ENCODE results near the gene DCAF8.

The DCAF8 gene

GRCh38 chr1:160257411-160258015, 4.8 kb downstream of the DCAF8 start:
- Histone ChIP-seq H2AFZ (ENCODE audit: low read length) (no peak overlapping the region), H3K79me2 (ENCODE audit: insufficient read depth, low read length) (peaks cover 61% of the 10 kb centered on the region), H3K4me1 (ENCODE audit: insufficient read depth, low read length, poor library complexity, severe bottlenecking) (peaks cover 43% of the 10 kb centered on the region), H3F3A (ENCODE audit: low read depth) (no peaks in the 10 kb centered on the region), H3K4me2 (ENCODE audit: low read depth, low read length, poor library complexity, severe bottlenecking) (peak overlapping the region; percentile 88), H3K27me3 (ENCODE audit: insufficient read depth, low read length, poor library complexity, severe bottlenecking) (no peaks in the 10 kb centered on the region), H3K9me2 (replicated peaks; ENCODE audit: low read depth, low read length) (no peaks in the 10 kb centered on the region), H3K9ac (ENCODE audit: low read depth, low read length, poor library complexity, severe bottlenecking) (peak overlapping the region; percentile 35), H4K20me1 (ENCODE audit: insufficient read depth, low read length, poor library complexity, severe bottlenecking) (peaks cover 38% of the 10 kb centered on the region), H3K4me3 (ENCODE audit: low read length, poor library complexity, severe bottlenecking) (peak overlapping the region; percentile 39), H3K9me3 (ENCODE audit: insufficient read depth, low read depth, low read length) (no peaks in the 10 kb centered on the region), H3K36me3 (ENCODE audit: insufficient read depth, low read length) (no peaks in the 10 kb centered on the region)
- TF ChIP-seq EZH2phosphoT487 (IDR thresholded peaks at IDR 0.05; ENCODE audit: borderline replicate concordance) (no peak), CTCF (conservative IDR thresholded peaks at IDR 0.05; ENCODE audit: low read length) (no peak)

GRCh38 chr1:160256396-160257046, 5.8 kb downstream of the DCAF8 start:
- Histone ChIP-seq H3K9ac (ENCODE audit: low read depth, low read length, poor library complexity, severe bottlenecking) (peak overlapping the region; percentile 2), H3K27me3 (ENCODE audit: insufficient read depth, low read length, poor library complexity, severe bottlenecking) (no peaks in the 10 kb centered on the region), H3F3A (ENCODE audit: low read depth) (no peaks in the 10 kb centered on the region), H4K20me1 (ENCODE audit: insufficient read depth, low read length, poor library complexity, severe bottlenecking) (peaks cover 44% of the 10 kb centered on the region), H2AFZ (ENCODE audit: low read length) (no peak overlapping the region), H3K4me2 (ENCODE audit: low read depth, low read length, poor library complexity, severe bottlenecking) (peak overlapping the region; percentile 88), H3K4me1 (ENCODE audit: insufficient read depth, low read length, poor library complexity, severe bottlenecking) (peaks cover 43% of the 10 kb centered on the region), H3K79me2 (ENCODE audit: insufficient read depth, low read length) (peaks cover 56% of the 10 kb centered on the region), H3K9me3 (ENCODE audit: insufficient read depth, low read depth, low read length) (no peaks in the 10 kb centered on the region), H3K4me3 (ENCODE audit: low read length, poor library complexity, severe bottlenecking) (no peak overlapping the region), H3K36me3 (ENCODE audit: insufficient read depth, low read length) (no peaks in the 10 kb centered on the region), H3K9me2 (replicated peaks; ENCODE audit: low read depth, low read length) (no peaks in the 10 kb centered on the region)
- TF ChIP-seq CTCF (conservative IDR thresholded peaks at IDR 0.05; ENCODE audit: low read length): no peak
- TF ChIP-seq EZH2phosphoT487 (IDR thresholded peaks at IDR 0.05; ENCODE audit: borderline replicate concordance): no peak

DNA sequence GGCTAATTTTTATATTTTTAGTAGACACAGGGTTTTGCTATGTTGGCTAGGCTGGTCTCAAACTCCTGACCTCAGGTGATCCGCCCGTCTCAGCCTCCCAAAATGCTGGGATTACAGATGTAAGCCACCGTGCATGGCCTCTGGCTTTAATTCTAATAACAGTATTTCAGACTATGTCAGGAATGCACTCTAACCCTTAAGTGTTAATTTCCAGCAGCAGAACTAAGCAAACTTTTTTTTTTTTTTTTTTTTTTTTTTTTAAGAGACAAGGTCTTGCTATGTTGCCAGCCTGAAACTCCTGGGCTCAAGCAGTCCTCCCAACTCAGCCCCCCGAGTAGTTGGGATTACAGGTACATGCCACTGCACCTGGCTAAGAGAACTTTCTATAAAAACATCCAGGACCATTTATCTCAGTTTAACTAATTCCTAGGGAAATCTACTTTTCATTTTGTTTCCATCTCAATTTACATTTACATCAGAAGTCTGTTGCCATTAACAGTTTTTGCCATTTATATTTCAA, 6.5 kb downstream of the DCAF8 start:
- peaks cover 53% of the 10 kb centered on the region for H3K79me2 ChIP-seq (ENCODE audit: insufficient read depth, low read length)
- H3K4me3 ChIP-seq (ENCODE audit: low read length, poor library complexity, severe bottlenecking): no peak overlapping the region
- no peaks in the 10 kb centered on the region for H3K9me2 ChIP-seq (replicated peaks; ENCODE audit: low read depth, low read length)
- H3K27me3 ChIP-seq (ENCODE audit: insufficient read depth, low read length, poor library complexity, severe bottlenecking): no peaks in the 10 kb centered on the region
- H3K9me3 ChIP-seq (ENCODE audit: insufficient read depth, low read depth, low read length): no peaks in the 10 kb centered on the region
- H3K4me1 ChIP-seq (ENCODE audit: insufficient read depth, low read length, poor library complexity, severe bottlenecking): peaks cover 37% of the 10 kb centered on the region
- H3K9ac ChIP-seq (ENCODE audit: low read depth, low read length, poor library complexity, severe bottlenecking): peak overlapping the region; percentile 2
- no peaks in the 10 kb centered on the region for H3K36me3 ChIP-seq (ENCODE audit: insufficient read depth, low read length)
- H3K4me2 ChIP-seq (ENCODE audit: low read depth, low read length, poor library complexity, severe bottlenecking): peak overlapping the region; percentile 88
- no peak overlapping the region for H2AFZ ChIP-seq (ENCODE audit: low read length)
- H3F3A ChIP-seq (ENCODE audit: low read depth): no peaks in the 10 kb centered on the region
- peaks cover 38% of the 10 kb centered on the region for H4K20me1 ChIP-seq (ENCODE audit: insufficient read depth, low read length, poor library complexity, severe bottlenecking)
- no peak for TF ChIP-seq EZH2phosphoT487 (IDR thresholded peaks at IDR 0.05; ENCODE audit: borderline replicate concordance)
- no peak for TF ChIP-seq CTCF (conservative IDR thresholded peaks at IDR 0.05; ENCODE audit: low read length)

Measured in Loucy (cell line).